Stimulated activated CD8-positive, alpha-beta memory T cell treated with anti-CD3 and anti-CD28 coated beads, Interleukin-4, amount 100 ng/mL, for 48 hours (primary cell): Measurements from ENCODE around the gene FDX1.

Experiments used
- DNase-seq: peaks from one replicate; pipeline ENCODE4 v3.0.0-alpha.2; 2020

The FDX1 gene

GRCh38 chr11:110469127-110469526 is 39.4 kb downstream of the FDX1 start:
- no peak for DNase-seq

GRCh38 chr11:110470716-110471115 is 41.0 kb downstream of the FDX1 start:
- no peak for DNase-seq

- DNase-seq, result no peak
Observed at GRCh38 chr11:110471371-110471770, 41.6 kb downstream of the FDX1 start.

- no peak for DNase-seq
Observed at GRCh38 chr11:110472858-110473257, 43.1 kb downstream of the FDX1 start.

GRCh38 chr11:110473706-110474105 is 44.0 kb downstream of the FDX1 start:
- no peak for DNase-seq

GRCh38 chr11:110474578-110474977 is 44.8 kb downstream of the FDX1 start:
- DNase-seq, result no peak

- no peak for DNase-seq
Observed at GRCh38 chr11:110475671-110476070, 45.9 kb downstream of the FDX1 start.

GRCh38 chr11:110478410-110478809 is 48.7 kb downstream of the FDX1 start:
- DNase-seq, result no peak

GRCh38 chr11:110479108-110480101 is 49.7 kb downstream of the FDX1 start:
- DNase-seq, result no peak

GRCh38 chr11:110481523-110481922 is 51.8 kb downstream of the FDX1 start:
- no peak for DNase-seq

- DNase-seq, result no peak
Observed at GRCh38 chr11:110486156-110486555, 56.4 kb downstream of the FDX1 start.

GRCh38 chr11:110488446-110488845 is 58.7 kb downstream of the FDX1 start:
- no peak for DNase-seq

- DNase-seq, result no peak
Observed at GRCh38 chr11:110490886-110491285, 61.1 kb downstream of the FDX1 start.

- DNase-seq, result no peak
Observed at GRCh38 chr11:110491577-110492320, 62.0 kb downstream of the FDX1 start.

GRCh38 chr11:110492321-110492685 is 62.6 kb downstream of the FDX1 start:
- DNase-seq, result no peak

- no peak for DNase-seq
Observed at GRCh38 chr11:110493346-110493745, 63.6 kb downstream of the FDX1 start.

- no peak for DNase-seq
Observed at GRCh38 chr11:110497231-110497978, 67.7 kb downstream of the FDX1 start.

GRCh38 chr11:110501428-110501827 is 71.7 kb downstream of the FDX1 start:
- DNase-seq, result no peak

GRCh38 chr11:110505528-110506284 is 76.0 kb downstream of the FDX1 start:
- DNase-seq, result no peak

- DNase-seq, result no peak
Observed at GRCh38 chr11:110507328-110507727, 77.6 kb downstream of the FDX1 start.

GRCh38 chr11:110508786-110509185 is 79.0 kb downstream of the FDX1 start:
- DNase-seq, result no peak

GRCh38 chr11:110509472-110509871 is 79.7 kb downstream of the FDX1 start:
- DNase-seq, result no peak
